NK-92 (cell line): ENCODE data around the gene ACIN1.
"Not testable (repeated sequence)": the region's sequence is repeated elsewhere in the genome, so short reads cannot be mapped to it uniquely, and the experiment has no call there.

Experiments
- DNase-seq: peaks from one replicate; lab custom pipeline; 2025; ENCODE audit not compliant: unreplicated experiment; lab: John Stamatoyannopoulos, UW

ACIN1 gene

DNA sequence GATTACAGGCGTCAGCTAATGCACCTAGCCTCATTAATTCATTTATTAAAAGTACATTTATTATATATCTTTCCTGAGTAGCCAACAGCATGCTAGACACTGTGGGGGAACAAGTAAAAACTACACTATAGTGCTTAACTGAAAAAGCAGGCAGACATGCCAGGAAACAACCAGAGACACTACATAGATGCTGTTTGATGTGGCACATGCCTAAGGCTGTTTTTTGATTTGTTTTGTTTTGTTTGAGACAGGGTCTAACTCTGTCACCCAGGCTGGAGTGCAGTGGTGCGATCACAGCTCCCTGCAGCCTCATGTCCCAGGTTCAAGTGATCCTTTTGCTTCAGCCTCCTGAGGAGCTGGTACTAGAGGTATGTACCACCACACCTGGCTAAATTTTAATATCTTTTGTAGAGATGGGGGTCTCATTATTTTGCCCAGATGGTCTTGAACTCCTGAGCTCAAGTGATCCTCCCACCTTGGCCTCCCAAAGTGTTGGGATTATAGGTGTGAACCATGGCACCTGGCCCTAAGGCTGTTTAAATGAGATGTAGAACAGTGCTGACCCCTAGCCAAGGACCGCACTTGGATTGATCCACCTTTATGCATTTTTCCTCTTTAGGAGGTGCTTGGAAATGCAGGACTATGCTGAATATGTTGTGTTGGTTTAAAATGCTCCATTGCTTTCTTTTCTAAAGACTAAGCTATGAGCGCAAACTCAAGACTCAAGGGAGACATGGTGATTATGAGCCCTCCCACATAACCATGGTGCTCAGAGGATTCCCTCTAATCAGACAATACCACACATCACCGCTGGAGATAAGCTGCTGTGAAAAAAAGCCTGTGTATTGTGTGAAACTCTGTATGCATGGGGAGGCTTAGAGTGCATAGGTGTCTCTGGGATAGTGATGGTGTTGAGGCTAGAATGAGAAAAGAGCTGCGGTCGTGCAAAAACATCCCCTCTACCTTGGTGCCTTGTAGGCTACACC, 74.5 kb downstream of the ACIN1 start:
- DNase-seq = no peak

DNA sequence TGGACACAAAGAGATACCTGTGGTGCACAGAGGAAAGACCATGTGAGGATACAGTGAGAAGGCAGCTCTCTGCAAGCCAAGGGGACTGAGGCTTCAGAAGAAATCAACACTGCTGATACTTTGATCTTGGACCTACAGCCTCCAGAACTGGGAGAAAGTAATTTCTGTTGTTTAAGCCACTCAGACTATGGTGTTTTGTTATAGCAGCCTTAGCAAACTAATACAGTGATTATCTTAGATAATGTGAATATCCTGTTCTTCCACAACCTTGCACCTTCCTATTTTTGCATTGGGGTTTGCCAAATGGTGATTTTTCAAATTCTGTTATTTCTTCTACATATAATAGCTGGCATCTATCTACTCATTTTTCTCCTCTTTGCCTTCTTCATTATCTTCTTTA, 76.8 kb downstream of the ACIN1 start:
- no peak for DNase-seq

DNA sequence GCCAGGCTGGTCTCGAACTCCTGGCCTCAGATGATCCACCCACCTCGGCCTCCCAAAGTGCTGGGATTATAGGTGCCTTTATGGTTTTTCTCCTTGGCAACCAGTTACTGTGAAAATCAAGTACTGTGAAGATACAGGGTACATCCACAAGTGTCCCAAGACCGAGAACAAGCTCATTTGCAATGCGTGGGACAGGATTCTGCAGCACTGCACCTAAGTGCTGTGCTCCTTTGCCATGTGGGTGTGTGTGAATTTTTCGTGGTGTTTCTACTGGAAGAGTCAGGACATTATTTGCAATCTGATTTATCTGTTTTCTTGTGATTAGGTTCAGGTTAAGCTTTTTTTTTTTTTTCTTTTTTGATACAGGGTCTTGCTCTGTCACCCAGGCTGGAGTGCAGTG, 77.8 kb downstream of the ACIN1 start:
- DNase-seq = no peak

DNA sequence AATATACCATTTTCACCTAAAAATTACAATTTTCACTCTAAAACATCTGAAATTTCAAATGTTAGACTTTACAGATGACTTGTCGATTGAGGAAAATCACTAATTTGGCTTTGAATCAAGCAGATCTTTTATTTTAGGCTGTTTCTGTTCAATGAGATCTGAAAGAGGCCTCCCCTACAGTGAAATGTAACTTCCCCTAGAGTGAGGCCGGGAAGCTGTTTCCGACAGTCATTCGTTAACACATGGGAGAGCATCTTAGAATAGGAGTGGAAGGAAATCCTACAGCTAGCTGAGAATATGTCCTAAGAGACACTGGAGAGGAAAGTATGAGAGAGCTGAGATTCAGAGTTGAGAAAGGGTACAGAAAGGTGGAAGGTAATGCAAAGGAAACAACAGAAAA, 79.3 kb downstream of the ACIN1 start:
- DNase-seq = no peak

DNA sequence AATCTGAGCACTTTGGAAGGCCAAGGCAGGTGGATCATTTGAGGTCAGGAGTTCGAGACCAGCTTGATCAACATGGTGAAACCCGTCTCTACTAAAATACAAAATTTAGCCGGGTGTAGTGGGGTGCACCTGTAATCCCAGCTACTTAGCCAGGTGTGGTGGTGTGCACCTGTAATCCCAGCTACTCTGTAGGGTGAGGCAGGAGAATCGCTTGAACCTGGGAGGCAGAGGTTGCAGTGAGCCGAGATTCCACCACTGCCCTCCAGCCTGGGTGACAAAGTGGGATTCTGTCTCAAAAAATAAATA, 81.2 kb downstream of the ACIN1 start:
- not testable (repeated sequence) for DNase-seq

DNA sequence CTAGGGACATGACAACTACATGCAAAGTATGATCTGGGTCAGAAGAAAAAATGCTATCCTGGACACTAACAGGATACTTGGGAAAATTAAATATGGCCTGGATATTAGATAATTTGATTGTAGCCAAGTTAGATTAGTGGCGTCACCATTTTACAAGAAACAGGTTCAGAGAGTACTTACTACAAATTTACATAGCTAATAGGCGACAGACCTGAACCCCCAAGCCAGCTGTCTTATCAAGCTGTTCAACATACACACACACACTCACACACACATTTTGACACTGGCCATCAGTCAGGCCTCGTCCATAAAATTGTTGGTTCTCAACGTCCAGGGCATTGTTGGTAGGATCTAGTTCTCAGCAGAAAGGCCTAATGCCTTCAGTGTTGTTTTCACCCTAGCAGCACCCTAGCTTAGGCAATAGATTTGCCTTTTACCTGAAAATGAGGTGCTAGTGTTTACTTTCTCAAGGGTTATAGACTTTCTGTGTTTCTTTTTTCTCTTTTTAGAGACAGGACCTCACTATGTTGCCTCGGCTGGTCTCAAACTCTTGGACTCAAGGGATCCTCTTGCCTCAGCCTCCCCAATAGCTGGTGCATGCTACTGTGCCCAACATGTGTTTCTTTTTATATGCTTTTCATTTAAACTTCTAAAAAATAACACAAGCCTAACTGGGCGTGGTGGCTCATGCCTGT, 81.7 kb downstream of the ACIN1 start:
- no peak for DNase-seq

DNA sequence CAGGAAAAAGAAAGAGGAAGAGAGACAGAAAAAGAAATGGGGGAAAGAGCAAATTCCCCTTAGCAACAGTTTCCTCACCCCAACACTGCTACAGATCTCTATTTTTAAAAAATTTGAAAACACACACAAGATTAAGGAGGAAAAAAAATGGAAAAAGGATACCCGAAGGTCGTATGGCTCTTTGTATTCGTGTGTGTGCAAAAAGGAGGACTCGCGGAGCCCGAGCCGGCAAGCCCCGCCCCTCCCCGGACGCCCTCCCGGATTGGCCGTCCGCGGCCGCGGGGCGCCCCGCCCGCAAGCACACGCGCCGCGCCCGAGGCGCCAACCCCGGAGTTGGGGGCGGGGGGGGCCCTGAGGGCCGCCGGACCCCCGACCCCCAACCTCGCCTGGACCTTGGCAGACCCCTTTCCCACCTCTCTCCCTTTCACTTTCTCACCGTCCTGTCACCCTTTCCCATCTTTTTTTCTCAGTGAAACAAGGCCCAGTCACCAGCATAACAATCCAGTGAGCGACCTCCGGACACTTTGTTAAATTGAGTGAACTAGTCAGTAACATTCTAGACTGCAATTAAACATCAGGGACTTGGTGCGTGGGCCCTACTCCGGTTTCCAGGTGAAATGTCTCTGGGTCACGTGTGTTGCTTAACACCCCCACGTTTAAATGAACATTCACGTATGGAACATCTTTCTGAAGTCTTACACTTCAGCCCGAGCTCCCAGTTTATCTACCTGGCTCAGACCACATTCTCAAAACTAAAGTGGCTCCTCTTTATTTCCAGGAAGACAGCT, 84.8 kb downstream of the ACIN1 start, which contains the start of gene C14orf93:
Gene C14orf93, minus strand, starts transcription at position 205 of the 788 bp plus-strand sequence. CDS start 11,120 bp downstream, outside the sequence.
- no peak for DNase-seq

DNA sequence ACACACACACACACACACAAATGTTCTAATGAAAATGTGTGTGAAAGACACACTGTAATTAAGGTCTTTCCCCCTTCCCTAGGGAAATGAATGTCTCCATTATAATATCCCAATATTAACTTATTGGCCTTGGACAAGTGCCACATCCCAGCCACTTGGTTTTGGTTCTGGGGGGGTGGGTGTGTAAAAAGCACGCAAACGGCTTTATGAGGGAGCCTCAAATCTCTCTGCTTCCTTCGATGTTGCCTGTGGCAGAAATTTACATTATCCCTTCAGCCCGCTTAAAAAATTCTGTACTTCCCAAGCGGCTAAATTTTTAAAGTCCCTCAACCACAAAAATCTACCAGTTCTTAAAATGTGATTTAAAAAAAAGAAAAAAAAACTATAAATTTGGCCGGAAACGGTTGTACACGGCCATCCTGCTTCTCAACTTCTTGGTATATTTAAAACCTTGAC, 85.4 kb downstream of the ACIN1 start:
- DNase-seq = no peak

DNA sequence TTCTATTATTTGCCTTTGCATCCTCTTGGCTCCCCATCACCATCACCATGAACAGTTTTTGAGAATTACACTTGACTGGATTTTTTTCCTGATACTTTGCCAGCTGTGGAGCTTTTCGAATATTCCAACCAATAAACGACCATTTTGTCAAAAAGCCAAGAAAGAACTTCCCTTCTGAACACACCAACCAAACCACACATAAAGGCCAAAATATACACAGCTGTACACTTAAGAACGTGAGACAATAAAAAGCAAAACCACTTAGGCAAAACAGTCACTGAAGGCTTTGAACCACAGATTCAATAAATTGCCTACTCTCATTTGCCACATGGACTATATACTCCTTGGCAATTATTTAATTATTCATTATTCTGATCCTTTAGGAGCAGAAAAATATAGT, 86.1 kb downstream of the ACIN1 start:
- no peak for DNase-seq
